ENCODE data around the gene SLC2A9. TPM values are rescaled to one million over a fixed set of nuclear protein-coding genes. Genes with fewer than 3 reads are reported as not detected.

The SLC2A9 gene
- total RNA-seq: 10 to 100 TPM in 1 of 3 donors, 1 to 10 TPM in 2; 6.2 to 10.7 (median 9.5) TPM

GRCh38 chr4:10020871-10021652 lies at the start of gene SLC2A9:
Gene SLC2A9, minus strand, starts transcription at chr4:10021497. Its CDS starts 68 bp downstream, at chr4:10021429.
- no peaks in the 10 kb centered on the region for H3K27me3 ChIP-seq
- H3K36me3 ChIP-seq: no peaks in the 10 kb centered on the region
- H3K9me3 ChIP-seq: no peaks in the 10 kb centered on the region
- DNase-seq (ENCODE audit: low spot score in 2 of 2): peak in 1 of 2 donors; percentile 71
- H3K27ac ChIP-seq: peak within 1 kb of the TSS; percentile 87 to 89
- intact Hi-C loops (cut with DNase I; ENCODE audit: low total_unique reads): no loop called here
- H3K4me1 ChIP-seq: peaks cover 0 to 6% of the 10 kb centered on the region in 2 donors
- TF ChIP-seq POLR2A (IDR thresholded peaks at IDR 0.05): no peak
- no peak for TF ChIP-seq CTCF (IDR thresholded peaks at IDR 0.05)
- TF ChIP-seq POLR2AphosphoS5 (IDR thresholded peaks at IDR 0.05): peak in 1 of 3 donors; percentile 48
- peak within 1 kb of the TSS in 2 of 3 donors; percentile 41 to 54 for H3K4me3 ChIP-seq

GRCh38 chr4:10069075-10069642 lies 47.9 kb upstream of the SLC2A9 start:
- Histone ChIP-seq H3K27me3 (no peaks in the 10 kb centered on the region), H3K27ac (no peak overlapping the region), H3K4me1 (no peaks in the 10 kb centered on the region), H3K36me3 (peaks cover 3% of the 10 kb centered on the region), H3K9me3 (no peaks in the 10 kb centered on the region), H3K4me3 (no peak overlapping the region)
- intact Hi-C loops (cut with DNase I; ENCODE audit: low total_unique reads): no loop called here
- DNase-seq (ENCODE audit: low spot score in 2 of 2): no peak
- no peak for TF ChIP-seq CTCF (IDR thresholded peaks at IDR 0.05)
- TF ChIP-seq POLR2AphosphoS5 (IDR thresholded peaks at IDR 0.05): no peak
- no peak for TF ChIP-seq POLR2A (IDR thresholded peaks at IDR 0.05)

GRCh38 chr4:10066670-10067651 lies 45.7 kb upstream of the SLC2A9 start:
- no peak for DNase-seq (ENCODE audit: low spot score in 2 of 2)
- intact Hi-C loops (cut with DNase I; ENCODE audit: low total_unique reads): no loop called here
- TF ChIP-seq POLR2AphosphoS5 (IDR thresholded peaks at IDR 0.05): no peak
- no peak for TF ChIP-seq POLR2A (IDR thresholded peaks at IDR 0.05)
- H3K4me3 ChIP-seq: no peak overlapping the region
- H3K4me1 ChIP-seq: no peaks in the 10 kb centered on the region
- H3K27ac ChIP-seq: no peak overlapping the region
- H3K36me3 ChIP-seq: no peaks in the 10 kb centered on the region
- H3K27me3 ChIP-seq: no peaks in the 10 kb centered on the region
- no peaks in the 10 kb centered on the region for H3K9me3 ChIP-seq

GRCh38 chr4:10066206-10066605 lies 44.9 kb upstream of the SLC2A9 start:
- TF ChIP-seq POLR2AphosphoS5 (IDR thresholded peaks at IDR 0.05) (no peak), CTCF (IDR thresholded peaks at IDR 0.05) (no peak), POLR2A (IDR thresholded peaks at IDR 0.05) (no peak)
- no peak for DNase-seq (ENCODE audit: low spot score in 2 of 2)
- H3K36me3 ChIP-seq: no peaks in the 10 kb centered on the region

GRCh38 chr4:10063544-10064300 lies 42.4 kb upstream of the SLC2A9 start:
- H3K4me1 ChIP-seq: no peaks in the 10 kb centered on the region
- TF ChIP-seq POLR2A (IDR thresholded peaks at IDR 0.05) (no peak), CTCF (IDR thresholded peaks at IDR 0.05) (peak in 2 of 3 donors; percentile 44 to 86), POLR2AphosphoS5 (IDR thresholded peaks at IDR 0.05) (peak; percentile 24 to 67 (median 65))
- peak in 1 of 2 donors; percentile 91 for DNase-seq (ENCODE audit: low spot score in 2 of 2)
- no peak overlapping the region for H3K4me3 ChIP-seq
- H3K27me3 ChIP-seq: no peaks in the 10 kb centered on the region
- intact Hi-C loops (cut with DNase I; ENCODE audit: low total_unique reads): no loop called here
- no peaks in the 10 kb centered on the region for H3K36me3 ChIP-seq
- peak overlapping the region; percentile 64 to 71 for H3K27ac ChIP-seq
- no peaks in the 10 kb centered on the region for H3K9me3 ChIP-seq

More at GRCh38 chr4:10066206-10066605, 44.9 kb upstream of the SLC2A9 start:
- intact Hi-C loops (cut with DNase I; ENCODE audit: low total_unique reads): no loop called here
- Histone ChIP-seq H3K9me3 (no peaks in the 10 kb centered on the region), H3K4me1 (no peaks in the 10 kb centered on the region), H3K27ac (peak overlapping the region in 1 of 2 donors; percentile 8), H3K4me3 (no peak overlapping the region), H3K27me3 (no peaks in the 10 kb centered on the region)
